GM21529 (cell line): Measurements from ENCODE around the gene TMEM161A.
"Not testable (repeated sequence)": the region's sequence is repeated elsewhere in the genome, so short reads cannot be mapped to it uniquely, and the experiment has no call there.

Source experiments
- ATAC-seq: cut with Tn5 transposase; IDR thresholded peaks from one replicate; pipeline ENCODE4 v1.9.1; 2021; ENCODE audit not compliant: unreplicated experiment

The TMEM161A gene

DNA sequence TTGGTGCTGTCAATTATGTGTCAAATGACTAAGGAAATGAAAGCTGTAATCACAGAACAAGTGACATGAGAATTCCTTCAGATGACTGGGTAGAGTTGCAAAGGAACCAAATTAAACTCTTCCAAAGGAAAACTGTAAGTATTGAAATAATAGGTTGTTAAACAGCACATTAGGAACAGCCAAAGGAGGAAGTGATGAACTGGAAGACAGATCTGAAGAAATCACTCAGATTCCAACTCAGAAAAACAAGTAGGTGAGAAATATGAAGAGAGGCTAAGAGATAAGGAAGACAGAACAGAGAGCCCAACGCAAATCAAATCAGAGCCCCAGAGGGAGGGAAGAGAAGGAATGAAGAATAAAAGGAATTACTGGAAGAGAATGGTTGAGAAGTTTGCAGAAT lies 15.4 kb downstream of the TMEM161A start:
- ATAC-seq, result no peak

DNA sequence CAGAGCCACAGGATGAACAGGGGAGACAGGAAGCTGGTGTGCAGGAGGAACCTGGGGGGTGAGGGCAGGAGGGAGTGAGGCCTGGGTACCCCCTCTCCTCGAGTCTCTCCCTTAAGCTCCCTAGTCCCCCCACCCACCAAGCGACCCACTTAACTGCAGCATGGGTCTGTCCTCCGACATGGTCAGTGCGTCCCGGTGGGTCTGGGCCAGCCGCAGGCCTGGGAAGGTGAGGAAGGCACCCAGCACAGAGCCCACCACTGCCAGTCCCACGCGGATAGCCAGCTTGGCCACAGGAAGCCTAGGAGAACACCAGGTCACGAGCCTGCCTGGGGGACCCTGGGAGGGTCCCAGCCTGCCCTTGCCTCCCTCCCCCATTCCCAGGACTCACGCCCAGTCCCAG lies 16.9 kb downstream of the TMEM161A start:
- ATAC-seq, result no peak

DNA sequence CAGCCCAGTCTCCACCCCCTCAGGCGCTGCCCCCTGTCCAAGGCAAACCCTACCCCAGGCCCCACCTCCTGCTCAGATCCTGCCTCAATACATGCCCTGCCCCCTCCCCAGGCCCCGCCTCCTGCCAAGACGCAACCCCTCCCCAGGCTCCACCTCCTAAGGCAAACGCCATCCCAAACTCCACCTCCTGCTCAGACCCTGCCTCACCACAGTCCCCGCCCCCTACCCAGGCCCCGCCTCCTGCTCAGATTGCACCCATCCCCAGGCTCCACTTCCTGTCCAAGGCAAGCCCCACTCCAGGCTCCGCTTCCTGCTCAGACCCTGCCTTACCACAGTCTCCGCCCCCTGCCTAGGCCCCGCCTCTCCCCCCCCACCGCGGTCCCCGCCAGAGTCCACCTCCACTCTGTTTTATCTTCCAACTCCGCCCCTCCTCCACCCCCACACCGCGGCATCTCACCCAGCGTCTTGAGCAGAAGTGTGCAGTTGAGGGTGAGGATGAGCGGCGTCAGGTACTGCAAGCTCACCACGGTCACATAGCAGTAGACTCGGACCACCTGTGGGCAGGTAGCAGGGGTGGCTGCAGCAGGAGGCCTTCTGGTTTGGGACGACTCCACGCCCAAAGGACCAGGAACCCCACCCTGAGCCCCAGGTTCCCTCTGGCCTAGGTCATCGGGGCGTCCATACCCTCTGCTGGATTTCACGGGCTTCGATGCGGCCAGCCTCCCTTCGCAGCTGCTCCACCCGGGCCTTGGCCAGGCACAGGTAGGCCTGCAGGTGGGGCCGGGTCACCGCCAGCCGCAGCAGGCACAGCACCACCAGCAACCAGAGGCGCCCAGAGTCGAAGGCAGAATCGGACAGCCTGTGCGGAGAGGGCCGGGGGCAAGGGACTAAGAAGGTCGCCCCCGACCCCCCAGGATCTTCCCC lies 17.7 kb downstream of the TMEM161A start:
- no peak for ATAC-seq

DNA sequence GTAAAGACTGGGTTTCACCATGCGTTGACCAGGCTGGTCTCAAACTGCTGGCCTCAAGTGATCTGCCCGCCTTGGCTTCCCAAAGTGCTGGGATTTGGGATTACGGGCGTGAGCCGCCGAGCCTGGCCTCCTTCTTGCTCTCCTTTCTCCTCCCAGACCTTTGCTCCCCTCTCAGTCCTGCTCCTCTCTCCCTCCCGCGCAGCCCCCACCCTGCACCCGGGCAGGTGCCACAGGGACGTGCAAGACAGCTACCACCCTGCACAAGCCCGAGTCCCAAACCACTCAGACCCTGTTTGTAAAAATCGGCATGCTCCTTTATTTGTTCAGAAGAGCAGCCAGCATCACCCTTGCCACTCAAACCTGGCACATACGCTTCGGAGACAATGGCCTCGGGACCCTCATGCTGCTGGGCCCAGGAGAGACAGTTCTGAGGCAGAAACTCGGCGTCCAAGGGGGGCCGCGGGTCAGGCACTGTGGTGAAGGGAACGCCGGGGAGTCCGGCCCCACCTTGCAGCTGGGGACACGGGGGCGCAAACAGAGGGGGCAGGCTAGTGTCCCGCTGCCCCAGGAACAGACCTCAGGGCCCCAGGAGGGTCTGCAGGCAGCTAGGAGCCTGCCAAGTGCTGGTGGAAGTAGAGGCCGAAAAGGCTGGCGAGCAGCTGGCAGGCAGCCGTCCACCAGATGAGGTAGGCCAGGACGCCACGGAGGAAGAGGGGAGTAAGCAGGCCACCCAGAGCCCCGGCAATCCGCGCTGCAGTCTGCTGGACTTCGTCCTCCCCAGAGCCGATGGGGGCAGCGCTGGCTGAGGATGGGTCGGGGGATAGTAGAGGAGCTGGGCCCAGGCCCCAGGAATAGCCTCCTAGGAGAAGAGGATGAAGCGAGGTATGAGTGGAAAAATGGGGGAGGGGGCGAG lies 18.7 kb downstream of the TMEM161A start:
- no peak for ATAC-seq

DNA sequence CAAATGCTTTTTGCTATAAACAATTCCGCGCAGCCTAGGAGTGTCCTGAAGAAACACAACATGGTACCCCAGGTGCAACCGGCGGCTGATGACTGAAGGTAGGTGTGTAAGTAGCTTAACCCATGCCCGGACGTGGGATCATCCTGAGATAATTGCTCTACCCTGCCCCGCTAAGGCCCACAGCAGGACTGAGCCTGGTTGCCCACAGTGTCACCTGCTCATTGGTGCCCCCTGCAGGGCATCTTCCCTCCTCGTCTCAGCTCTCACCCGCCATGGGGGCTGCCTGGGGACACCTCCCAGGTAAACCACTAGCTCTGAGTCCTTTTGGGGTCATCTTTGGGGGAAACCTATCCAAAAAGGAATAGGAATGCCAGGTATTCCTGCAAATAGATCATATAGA lies 22.3 kb downstream of the TMEM161A start:
- no peak for ATAC-seq

DNA sequence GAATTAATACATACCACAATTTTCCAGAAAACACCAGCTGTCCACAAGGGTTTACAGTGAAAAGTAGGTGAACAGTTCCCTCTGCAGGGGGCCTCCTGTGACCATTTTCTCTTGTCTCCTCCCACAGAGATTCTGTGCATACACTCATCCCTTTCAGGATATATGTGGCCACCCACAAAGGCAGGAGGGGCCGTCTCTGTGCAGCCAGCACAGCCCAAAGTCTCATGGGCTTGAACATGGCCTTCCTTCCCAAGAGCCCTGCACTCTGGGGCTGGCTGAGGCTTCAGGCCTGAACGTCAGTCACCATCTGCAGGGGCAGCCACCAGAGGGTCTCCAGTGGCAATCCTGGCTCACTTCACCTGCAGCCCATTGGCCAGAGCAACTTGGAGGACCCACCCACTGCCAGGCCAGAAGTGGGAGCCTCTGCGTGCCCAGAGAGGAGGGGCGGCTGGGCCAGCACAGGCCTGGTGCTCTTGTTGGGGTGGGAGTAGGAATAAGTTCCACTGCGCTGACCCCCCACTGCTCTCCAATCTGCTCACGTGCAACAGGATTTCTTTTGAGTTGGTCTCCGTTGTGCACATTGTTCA lies 25.1 kb downstream of the TMEM161A start:
- ATAC-seq, result no peak

DNA sequence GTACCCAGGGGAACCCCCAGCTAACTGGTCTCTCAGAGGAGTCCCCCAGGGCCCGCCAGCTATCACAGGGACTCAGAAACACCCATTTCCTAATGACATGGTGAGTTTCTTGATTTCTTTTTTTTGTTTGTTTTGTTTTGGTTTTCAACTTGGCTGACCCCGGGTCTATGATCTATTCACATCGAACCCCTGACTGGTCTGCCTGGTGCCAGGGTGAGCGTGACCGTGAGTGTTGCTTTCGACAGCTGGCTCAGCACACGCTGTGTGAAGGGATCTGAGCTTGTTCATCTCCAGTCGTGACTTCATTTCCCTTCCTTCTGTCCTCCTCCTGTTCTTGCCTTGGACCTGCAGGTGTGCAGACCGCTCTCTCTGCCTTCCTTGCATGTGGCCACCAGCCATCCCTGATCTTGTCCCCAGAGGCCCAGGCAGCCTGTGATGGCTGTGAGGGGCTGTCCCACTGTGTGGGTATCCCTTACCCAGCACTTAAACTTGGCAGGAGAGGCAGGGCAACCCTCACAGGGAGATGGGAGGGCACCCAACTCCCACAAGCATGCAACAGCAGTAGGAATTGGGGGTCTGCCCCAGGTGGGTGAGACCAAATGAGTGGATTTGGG lies 26.2 kb downstream of the TMEM161A start:
- ATAC-seq, result no peak

DNA sequence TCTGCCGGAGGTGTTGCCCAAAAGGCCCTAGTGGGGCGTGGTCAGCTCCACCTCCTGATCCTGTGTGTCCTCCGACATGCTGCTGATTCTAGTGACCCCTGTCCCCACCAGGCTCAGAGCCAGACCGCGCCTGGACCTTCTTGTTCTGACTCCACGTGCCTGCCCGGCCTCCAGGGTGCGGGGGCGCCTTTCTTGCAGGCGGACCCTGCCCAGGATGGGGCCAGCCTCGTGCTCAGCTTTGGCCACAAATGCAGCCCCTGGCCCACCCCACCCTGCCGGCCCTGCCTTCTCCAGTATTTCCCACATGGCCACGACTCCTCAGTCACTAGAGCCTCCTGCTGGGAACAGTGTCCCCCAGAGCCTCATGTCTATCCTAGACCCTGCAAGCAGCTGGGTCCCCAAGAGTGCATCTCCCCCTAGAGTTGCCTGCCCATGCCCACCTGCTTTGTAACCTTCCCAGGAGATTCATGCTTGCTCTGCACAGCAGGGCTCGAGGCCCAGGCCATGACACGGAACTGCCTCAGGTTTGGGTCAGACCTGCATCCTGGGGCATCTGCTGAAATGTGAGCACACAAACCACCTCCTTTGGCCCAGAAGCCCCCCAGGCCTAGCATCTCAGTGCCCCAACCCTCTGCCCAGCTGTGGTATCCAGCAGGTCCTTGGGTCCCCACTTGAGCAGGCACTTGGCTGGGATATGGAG lies 27.0 kb downstream of the TMEM161A start:
- ATAC-seq, result no peak

DNA sequence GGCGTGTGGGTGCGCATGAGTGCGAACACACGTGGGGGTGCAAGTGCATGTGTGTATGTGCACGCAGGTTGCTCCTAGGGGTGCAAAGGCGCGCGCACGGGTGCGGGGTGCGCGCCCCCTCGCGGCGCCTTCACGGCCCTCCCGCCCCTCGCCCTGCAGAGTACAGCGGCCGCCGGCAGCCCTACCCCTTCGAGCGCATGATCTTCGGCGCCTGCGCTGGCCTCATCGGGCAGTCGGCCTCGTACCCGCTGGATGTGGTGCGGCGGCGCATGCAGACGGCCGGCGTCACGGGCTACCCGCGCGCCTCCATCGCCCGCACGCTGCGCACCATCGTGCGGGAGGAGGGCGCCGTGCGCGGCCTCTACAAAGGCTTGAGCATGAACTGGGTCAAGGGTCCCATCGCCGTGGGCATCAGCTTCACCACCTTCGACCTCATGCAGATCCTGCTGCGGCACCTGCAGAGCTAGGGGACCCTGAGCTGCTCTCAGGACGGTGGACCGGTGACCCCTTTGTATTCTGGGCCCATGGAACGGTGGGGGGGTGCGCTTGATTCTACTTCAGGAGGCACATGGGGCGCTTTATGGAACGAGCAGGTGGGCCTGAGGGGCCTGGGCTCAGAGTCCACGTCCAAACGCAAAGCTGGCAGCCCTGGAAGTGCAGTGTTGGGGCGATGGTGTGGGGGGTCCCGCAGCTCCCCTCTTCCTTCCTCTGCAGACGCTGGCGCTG lies 27.7 kb downstream of the TMEM161A start:
- ATAC-seq, result no peak

DNA sequence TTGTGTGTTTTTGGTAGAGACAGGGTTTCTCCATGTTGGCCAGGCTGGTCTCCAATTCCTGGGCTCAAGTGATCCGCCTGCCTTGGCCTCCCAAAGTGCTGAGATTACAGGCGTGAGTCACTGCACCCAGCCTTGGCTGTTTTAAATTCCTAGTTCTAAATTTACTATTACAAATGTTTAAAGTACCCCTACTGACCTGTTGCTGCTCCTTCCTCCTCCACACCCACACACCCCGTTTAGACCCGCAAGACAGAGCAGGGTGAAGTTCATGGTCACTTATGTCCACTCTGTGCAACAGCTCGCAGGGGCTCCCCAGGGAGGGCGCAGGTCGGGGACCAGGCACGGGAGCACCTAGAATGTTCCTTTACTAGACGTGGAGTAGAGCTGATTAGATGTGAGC lies 28.7 kb downstream of the TMEM161A start:
- no peak for ATAC-seq

DNA sequence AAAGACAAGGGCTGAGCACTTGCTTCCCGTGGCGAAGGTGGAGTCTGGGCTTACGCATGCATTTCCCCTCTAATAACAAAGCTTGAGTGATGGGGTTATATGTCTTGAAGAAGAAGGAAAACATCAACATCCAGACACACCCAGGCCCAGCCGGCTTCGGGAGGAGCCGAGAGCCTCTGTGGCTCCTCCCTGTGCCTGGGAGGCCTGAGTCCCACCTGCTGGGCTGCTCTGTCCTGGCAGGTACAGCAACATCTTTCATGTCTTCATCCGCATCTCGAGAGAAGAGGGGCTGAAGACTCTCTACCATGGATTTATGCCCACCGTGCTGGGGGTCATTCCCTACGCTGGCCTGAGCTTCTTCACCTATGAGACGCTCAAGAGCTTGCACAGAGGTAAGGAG lies 30.6 kb downstream of the TMEM161A start:
- no peak for ATAC-seq

DNA sequence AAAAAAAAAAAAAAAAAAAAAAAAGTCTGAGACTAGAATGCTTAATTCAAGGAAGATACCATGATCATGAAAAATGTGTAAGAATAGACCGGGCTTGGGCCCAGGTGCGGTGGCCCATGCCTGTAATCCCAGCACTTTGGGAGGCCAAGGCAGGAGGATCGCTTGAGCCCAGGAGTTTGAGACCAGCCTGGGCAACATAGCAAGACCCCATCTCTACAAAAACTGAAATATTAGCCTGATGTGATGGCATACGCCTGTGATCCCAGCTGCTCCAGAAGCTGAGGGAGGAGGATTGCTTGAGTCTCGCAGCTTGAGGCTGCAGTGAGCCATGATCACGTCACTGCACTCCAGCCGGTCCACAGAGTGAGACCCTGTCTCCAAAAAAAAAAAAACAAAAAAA lies 31.3 kb downstream of the TMEM161A start:
- ATAC-seq, result not testable (repeated sequence)

DNA sequence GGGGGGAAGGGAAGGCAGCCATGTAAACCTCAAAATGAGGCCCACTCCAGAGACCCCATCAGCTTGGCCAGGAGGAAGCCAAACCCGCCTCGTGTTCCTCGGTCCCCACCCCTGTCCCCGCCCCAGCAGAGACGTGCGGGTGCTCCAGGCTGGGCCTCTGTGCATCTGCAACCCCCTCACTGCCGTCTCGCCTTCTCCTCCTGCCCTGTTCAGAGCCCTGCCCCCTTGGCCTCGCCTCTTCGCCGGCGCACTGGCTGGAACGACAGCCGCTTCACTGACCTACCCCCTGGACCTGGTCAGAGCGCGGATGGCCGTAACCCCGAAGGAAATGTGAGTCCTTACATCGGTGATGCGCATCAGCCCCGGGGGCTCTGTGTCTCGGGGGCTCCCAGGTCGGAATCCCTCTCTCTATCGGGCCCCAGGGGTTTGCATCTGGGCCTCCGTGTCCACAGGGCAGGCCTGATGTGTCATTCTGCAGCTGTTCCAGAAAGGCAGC lies 32.2 kb downstream of the TMEM161A start:
- no peak for ATAC-seq

DNA sequence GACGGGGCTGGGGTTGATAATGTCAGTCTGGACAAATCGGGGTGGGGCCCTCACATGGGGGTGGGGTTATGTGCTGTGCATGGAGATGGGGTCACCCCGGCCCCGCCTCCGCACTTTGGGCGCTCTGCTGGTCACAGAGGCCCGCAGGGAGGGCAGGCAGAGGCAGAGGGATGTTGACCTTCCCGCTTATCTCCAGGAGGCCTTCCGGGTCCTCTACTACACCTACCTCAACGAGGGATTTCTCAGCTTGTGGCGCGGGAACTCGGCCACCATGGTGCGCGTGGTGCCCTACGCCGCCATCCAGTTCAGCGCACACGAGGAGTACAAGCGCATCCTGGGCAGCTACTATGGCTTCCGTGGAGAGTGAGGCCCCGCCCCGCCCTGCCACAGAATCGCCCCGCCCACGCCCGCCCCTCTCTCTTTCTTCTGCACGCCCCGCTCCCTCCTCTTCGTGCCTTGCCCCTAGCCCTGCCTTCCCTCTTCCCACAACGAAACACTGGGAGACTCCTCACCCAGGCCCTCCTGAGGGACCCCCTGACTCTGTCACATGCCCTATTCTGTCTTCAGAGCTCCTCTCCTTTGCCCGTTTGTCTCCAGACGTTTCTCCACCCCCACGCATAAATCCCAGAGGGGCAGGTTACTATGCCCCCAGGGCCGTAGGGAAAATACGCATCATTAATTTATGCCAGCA lies 32.8 kb downstream of the TMEM161A start:
- no peak for ATAC-seq

DNA sequence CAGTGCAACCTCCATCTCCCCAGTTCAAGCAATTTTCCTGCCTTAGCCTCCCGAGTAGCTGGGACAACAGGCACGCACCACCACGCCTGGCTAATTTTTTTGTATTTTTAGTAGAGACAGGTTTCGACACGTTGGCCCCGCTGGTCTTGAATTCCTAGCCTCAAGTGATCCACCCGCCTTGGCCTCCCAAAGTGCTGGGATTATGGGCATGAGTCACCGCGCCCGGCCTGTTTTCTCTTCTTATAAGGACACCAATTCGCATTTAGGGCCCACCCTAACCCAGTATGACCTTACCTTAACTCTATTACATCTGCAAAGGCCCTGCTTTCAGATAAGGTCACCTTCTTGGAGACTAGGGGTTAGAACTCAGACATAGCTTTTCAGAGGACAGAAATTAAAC lies 35.1 kb downstream of the TMEM161A start:
- no peak for ATAC-seq

DNA sequence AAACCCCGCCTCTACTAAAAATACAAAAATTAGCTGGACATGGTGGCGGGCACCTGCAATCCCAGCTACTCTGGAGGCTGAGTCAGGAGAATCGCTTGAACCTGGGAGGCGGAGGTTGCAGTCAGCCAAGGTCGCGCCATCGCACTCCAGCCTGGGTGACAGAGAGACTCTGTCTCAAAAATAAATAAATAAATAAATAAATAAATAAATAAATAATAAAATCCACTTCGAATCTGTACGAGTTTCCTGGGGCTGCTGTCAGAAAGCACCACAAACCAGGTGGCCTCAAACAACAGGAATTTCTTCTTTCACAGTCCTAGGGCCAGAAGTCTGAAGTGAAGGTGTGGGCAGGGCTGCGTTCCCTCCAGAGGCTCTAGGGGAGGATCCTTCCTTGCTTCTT lies 35.7 kb downstream of the TMEM161A start:
- ATAC-seq, result not testable (repeated sequence)

DNA sequence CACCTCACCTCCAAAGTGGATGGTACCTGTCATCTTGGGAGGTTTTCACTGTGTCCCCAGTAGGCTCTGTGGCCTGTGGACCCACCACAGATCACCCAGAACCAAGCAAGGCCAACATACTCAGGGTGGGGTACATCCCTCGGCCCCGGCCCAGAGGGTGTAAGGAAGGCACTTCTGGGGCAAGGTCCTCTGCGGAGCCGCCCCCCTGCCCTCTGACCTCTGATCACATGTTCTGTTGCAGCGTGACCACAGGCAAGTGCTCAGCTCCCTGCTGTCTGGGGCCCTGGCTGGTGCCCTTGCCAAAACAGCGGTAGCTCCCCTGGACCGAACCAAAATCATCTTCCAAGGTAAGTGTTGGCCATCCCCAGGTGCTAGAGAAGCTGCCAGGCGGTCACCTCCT lies 36.7 kb downstream of the TMEM161A start:
- no peak for ATAC-seq

DNA sequence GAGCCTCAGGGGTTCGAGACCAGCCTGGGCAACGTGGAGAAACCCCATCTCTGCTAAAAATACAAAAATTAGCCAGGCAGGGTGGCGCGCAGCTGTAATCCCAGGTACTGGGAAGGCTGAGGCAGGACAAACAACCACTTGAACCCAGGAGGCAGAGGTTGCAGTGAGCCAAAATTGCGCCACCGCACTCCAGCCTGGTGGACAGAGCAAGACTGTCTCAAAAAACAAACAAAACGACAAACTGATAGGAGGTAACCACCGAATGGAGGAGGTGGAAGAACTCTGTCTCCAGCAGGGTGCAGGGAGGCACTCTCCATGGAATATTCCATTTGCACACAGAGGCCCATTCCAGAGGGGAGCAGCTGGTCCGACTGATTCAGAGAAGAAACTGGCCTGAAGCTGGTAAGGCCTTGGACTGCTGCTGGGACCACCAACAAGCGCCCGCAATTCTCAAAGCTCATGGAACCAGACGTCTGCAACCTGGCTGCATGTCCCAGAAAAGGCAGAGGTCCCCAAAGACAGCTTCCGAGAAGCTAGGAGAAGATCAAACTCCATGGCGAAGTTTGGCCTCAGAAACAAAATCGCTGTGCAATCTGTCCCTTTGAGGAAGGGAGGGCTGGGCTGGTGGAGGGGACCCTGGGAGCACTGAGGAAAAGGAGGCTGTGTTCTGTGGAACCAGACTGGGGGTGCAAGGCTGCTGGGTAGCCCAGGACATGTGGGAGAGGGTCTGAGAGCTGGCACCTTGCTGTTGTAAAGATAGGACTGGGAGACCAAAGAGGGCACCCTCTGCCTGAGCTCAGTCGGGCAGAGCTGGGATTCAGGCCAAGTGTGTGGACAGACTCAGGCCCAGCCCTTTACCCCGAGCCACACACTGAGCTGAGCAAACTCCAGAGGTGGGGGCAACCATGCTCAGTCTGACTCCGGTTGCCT lies 39.3 kb downstream of the TMEM161A start:
- ATAC-seq, result no peak
